Superior temporal gyrus (tissue), 1 donor: ENCODE data around the gene ZNF215.
"Not testable (repeated sequence)": the region's sequence is repeated elsewhere in the genome, so short reads cannot be mapped to it uniquely, and the experiment has no call there.

Source experiments
- DNase-seq: peaks from one replicate; pipeline ENCODE4 v3.0.0-alpha.2; 2016; ENCODE audit errors: extremely low spot score

ZNF215 gene

DNA sequence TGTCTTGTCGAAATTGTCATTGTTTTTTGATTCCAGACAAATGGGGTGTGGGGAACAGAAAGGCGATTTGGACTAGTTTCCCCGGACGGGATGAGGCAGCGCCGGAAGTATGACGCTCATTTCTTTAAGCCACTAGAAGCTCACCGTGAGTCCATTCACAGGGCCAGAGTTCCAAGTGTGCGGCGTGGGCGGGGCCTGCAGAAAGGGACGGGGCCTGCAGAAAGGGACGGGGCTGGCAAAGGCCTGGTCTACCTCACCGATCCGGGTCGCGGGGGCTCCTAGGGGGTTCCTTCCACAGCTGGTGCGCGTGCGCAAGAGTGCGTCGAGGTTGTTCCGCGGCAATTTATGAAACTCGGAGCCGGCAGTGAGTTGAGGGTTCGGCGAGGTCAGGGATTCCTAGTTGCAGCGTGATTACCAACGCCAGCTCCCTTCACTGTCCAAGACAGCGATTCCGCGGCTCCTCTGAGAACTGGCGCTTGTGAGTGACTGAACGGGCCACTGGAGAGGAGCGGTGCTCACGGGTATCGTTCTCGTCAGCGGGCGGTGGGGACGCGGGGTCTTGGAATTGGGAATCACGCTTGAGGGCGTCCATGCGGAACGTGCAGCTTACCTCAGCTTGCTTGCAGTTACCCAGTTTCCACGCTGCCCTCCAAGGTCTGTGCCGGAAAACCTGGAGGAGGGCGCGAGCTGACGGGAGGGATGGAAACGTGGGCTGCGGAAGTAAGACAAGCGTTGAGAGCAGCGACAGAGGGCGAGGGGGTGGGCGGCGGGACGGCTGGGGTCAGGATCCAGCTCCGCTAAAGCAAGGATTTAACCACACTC, at the start of gene ZNF215:
Gene ZNF215 (plus strand): TSS at position 219 of the 822 bp plus-strand sequence. CDS start 5,847 bp downstream, outside the sequence.
- no peak for DNase-seq

DNA sequence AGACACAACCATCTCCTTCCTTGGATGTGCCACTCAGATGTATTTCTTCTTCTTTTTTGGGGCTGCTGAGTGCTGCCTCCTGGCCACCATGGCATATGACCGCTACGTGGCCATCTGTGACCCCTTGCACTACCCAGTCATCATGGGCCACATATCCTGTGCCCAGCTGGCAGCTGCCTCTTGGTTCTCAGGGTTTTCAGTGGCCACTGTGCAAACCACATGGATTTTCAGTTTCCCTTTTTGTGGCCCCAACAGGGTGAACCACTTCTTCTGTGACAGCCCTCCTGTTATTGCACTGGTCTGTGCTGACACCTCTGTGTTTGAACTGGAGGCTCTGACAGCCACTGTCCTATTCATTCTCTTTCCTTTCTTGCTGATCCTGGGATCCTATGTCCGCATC, 49.3 kb upstream of the ZNF215 start:
- DNase-seq: no peak

DNA sequence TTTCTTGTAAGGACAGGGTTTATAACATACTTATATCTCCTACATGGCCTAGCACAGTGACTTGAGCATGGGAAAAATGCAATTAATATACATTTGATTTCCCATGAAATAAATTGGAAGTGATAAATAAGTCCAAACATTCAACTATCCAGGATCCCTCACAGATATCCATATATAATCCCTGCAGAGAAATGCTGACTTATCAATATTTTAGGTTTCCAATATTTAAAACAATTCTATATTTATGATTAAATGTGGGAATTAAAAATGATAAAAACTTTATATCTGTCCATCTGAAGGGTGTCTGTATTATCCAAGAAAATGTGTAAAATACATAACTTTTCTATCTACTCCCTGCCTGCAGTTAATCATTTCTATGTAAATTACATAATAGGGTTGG, 43.5 kb upstream of the ZNF215 start:
- DNase-seq: no peak

DNA sequence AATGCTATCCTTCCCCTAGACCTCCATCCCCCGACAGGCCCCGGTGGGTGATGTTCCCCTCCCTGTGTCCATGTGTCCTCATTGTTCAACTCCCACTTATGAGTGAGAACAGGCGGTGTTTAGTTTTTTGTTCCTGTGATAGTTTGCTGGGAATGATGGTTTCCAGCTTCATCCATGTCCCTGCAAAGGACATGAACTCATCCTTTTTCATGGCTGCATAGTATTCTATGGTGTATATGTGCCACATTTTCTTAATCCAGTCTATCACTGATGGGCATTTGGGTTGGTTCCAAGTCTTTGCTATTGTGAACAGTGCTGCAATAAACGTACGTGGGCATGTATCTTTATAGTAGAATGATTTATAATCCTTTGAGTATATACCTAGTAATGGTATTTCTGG, 38.5 kb upstream of the ZNF215 start:
- DNase-seq: not testable (repeated sequence)

DNA sequence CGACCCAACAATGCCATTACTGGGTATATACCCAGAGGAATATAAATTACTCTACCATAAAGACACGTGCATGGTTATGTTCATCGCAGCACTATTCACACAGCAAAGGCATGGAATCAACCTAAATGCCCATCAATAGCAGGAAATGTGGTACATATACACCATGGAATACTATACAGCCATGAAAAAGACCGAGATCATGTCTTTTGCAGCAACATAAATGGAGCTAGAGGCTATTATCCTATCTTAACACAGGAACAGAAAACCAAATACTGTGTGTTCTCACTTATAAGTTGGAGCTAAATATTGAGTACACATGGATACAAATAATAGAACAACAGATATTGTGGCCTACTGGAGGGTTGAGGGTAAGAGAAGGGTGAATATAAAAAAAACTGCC, 37.4 kb upstream of the ZNF215 start:
- no peak for DNase-seq

DNA sequence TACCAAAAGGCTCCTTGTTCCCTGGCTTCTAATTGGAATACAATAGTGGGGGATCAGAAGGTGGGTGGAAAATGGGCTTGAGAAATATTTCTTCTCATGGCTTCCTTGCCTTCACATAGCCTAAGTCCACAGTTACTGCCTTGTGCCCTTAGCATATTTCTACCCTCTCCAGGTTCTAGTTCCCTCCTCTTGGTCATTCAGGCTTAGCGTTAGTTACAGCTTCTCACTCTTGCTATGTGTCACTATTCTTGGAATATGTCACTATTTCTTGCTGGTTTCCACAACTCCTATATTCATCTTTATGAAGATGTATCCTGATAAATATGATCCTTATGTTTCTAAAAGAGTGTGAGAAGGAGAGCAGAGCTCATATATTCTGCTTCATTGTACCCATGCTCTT, 36.4 kb upstream of the ZNF215 start:
- no peak for DNase-seq

DNA sequence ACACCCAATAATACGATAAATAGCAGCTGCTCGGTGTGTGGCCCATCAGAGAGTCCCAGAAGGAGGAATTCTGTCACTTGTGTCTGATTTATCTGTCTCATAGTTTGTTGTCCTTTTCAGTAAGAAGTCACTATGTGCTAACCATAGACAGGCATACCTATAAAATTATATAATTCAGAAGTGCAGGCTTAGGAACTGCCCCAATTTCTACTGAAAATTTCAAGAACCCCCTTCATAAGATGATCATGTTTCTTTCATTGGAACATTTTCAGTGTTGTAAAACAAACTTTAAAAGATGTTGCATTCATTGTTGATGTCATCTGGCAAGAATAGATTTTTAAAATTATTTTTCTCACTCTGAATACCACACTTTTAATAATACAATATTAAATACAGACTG, 33.8 kb upstream of the ZNF215 start, which contains the start of gene OR2D2:
Gene OR2D2 (minus strand): TSS at position 101 of the 400 bp plus-strand sequence. CDS start 0 bp downstream, at position 101.
- no peak for DNase-seq

DNA sequence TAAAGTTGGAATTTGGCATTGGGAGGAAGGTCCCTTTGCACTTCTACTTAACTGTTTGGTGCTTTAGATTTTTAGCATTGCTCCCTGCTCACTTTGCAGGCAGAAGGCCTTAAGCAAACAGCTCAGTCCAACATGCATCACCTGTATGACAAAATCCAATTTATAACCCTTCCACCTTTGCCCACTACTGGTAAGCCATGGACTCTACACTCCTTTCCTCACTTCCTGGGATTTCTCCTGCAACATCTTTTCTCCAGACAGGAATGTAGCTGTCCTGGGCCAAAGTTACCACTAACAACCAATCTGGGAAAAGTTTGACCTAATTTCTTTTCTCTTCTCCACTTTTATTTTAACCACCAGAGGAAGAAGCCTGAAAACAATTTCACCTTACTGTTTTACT, 32.1 kb upstream of the ZNF215 start:
- DNase-seq: no peak

DNA sequence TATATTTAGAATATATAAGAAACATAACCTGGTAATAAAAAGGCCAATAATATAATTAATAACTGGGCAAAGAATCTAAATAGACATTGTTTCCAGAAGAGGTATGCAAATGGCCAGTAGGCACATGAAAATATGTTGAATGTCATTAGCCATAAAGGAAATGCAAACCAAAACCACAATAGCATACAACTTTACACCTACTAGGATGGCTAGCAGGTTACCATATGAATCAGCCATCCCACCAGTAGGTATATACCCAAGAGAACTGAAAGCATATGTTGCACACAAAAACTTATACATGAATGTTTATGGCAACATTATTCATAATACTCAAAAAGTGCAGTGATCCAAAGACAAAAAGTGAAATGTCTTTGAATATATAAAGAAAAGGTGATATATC, 31.2 kb upstream of the ZNF215 start:
- DNase-seq: no peak

DNA sequence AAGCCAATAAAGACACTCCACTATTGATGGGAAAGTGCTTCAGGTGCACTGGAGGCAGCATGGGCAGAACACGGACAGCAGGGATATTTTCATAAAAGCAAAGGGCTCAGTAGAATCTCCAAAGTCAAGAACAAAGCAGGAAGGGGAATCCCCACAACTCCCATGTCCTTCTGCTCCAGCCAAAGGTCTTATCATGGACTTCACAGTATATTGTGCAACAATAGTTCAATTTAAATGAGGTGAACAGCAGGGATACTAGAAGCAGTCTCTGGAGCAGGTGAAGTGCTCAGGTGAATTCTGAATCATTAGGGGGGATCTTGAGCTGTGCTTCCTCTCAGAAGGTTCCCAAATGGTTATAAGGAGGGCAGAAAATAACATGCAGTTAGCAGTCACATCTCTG, 27.3 kb upstream of the ZNF215 start:
- DNase-seq: no peak

DNA sequence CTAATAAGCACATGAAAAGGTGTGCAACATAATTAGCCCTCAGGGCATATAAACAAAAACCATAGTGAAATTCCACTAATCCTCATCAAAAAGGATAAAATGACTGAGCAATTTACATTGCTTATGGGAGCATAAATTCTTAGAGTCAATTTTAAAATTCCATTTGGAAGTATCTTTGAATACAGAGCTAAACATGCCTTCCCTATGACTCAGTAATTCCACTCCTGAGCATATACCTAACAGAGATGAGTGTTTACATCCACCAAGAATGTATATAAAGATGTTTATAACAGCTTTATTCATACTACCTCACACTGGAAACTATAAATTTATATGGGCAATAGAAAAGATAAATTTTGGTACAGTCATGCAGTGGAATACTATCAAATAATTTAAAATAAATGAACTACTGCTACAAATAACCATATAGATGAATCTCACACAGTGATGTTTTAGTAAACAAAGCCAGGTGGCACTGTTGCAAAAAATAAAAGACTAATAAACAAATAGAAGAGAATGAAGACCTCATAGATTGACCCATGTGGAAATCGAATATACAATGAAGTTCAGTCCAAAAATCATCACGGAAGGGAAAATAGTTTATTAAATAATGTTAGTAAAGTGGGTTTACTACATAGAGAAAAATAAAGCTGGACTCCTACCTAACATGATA, 25.8 kb upstream of the ZNF215 start:
- DNase-seq: no peak

DNA sequence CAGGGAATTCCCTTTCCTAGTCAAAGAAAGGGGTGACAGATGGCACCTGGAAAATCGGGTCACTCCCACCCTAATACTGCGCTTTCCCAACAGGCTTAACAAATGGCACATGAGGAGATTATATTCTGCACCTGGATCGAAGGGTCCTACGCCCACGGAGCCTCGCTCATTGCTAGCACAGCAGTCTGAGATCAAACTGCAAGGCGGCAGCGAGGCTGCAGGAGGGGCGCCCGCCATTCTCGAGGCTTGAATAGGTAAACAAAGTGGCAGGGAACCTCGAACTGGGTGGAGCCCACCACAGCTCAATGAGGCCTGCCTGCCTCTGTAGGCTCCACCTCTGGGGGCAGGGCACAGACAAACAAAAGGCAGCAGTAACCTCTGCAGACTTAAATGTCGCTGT, 21.4 kb upstream of the ZNF215 start:
- not testable (repeated sequence) for DNase-seq

DNA sequence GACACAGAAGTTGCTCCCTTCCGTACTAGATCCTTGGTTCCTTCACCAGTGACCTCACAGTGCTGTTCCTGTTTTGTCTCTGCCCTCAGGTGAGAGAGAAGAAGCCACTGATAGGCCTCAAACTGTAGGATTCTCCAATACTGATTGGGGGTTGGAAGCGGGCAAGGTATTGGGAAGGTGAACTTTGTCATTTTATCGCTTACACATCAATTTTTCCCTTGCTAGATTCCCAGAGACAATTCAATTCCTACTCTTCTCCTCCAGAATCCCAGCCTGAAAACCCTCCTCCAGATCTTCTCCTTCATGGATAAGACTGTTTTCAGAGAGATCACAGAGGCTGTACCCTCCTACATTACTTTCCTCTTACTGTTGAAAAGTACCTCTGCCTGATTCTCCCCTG, 14.8 kb upstream of the ZNF215 start:
- no peak for DNase-seq

DNA sequence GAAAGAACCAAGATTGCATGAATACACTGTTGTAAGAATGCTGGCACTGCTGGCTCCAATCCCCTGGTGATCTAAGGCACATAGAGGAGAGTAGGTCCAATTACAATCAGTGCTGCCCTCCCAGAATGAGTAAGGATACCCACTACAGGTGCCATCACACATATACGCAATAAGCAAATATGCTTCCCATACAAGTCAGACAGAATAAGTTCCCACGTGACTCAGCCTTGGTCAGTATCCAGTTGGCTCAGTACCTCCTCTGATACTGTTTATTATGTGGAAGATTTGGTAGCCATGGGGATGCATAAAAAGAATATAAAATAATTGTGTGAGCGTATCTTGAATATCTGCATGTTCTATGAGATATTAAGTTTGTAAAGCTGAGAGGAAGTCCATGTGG, 14.3 kb upstream of the ZNF215 start:
- no peak for DNase-seq

DNA sequence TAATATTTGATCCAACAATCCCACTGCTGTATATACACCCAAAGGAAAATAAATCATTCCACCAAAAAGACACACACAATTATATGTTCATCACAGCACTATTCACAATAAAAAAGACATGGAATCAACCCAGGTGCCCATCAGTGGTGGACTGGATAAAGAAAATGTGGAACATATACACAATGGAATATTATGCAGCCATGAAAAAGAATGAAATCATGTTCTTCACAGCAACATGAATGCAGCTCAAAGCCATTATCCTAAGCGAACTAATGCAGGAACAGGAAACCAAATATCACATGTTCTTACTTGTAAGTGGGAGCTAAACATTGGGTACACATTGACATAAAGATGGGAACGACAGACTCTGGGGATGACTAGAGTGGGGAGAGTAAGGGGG, 6.5 kb upstream of the ZNF215 start:
- no peak for DNase-seq

DNA sequence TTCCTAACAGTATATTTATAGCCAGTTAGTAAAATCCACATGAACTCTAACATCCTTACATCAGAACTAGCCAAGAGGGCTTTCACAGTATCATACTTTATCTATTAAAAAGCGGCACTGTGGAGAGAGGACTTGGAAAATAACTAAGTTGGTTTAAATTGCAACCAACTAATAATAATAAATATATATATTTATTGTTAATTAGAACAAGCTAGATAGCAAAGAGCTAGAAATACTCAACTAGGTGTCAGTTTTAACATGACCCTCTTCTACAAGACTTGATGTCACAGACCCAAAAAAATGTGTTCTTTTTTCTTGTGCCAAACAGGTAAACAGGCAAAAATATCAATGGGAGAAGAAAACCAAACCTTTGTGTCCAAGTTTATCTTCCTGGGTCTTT, 5.5 kb upstream of the ZNF215 start, which contains the start of gene OR2D3:
Gene OR2D3 (plus strand): TSS at position 301 of the 400 bp plus-strand sequence. CDS start 0 bp downstream, at position 301.
- DNase-seq: no peak

DNA sequence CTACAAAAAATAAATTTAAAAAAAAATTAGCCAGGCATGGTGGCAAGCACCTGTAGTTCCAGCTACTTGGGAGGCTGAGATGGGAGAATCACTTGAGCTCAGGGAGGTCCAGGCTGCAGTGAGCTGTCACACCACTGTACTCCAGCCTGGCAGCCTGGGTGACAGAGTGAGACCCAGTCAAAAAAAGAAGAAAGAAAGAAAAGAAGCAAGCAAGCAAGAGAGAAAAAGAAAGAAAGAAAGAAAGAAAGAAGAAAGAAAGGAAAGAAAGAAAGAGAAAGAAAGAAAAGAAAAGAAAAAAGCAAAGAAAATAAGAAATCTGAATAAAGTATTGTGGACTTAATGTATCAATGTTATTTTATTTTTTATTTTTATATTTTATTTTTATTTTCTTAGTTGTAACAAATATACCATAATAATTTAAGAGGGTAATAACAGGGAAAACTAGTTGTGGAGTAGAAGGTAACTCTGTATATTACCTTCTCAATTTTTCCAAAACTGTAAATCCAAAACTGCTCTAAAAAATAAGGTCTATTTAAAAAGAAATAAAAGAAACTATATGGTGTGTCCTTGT, 1.1 kb upstream of the ZNF215 start:
- no peak for DNase-seq

DNA sequence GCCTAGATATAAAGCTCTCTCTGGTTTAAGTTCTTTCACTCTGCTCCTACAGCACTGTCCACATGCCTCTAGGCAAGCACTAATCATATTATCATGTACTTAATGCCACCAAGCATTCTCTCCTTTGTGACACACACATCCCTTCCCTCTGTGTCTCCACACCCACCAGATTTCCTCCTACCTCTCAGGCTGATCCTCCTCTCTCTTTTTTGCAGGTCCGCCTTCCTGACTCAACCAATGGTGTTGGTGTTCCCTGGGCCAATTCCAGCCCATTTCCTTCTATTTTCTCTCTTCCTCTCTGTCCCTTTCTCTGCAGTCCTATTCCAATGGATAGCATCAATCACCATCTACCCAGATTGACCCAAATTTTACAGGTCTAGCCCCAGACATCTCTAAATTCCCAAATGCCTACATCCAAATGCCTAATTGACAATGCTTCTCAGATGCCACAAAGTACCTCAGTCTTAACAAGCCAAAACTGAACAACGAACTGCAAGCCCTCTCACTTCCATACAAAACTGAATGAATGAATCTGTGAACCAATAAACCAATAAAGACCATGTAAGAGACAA, 504 bp upstream of the ZNF215 start:
- DNase-seq: no peak

DNA sequence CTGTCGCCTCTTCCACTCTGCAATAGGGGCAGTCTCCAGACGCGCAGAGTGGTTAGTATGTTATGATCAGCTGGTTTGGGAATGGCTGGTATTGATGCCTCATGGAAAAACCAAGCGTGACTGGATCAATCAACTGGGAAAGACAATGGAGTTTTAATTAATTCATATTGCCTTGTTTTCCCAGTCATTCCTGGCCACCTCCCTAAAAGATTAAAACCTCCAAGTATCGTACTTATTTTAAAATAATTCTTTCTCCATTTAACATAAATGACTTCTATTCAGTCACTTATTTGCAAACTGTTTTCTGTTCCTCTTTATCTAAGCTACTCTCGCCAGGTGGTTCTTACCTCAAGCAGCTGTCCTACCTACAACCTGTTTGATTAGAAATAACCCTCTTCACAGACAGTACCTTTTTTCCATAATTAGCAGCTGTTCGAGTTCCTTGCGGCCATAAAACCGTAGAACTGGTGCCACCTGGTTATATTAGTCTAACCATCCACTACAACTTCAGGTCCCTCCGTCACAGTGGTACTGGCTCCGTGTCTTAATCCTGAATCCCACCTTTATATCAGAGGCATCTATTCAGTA, 898 bp downstream of the ZNF215 start:
- no peak for DNase-seq

DNA sequence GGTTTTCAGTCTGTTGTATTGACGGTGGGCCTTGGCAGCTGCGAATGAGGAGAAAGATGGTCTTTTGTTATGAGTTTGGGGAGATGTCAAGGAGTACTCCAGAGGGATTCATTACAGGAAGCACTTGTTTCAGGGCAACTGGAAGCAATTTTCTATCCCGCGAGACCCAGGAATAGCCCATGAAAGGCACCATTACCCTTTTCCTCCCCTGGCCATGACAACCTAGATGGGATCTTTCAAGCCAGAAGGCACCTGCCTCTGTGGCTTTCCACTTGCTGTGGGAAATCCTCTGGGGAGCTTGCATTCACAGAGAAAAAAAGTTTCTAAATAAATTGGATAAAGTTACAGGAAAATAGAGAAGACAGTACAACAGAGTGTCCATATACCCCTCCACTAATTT, 2.7 kb downstream of the ZNF215 start:
- no peak for DNase-seq

DNA sequence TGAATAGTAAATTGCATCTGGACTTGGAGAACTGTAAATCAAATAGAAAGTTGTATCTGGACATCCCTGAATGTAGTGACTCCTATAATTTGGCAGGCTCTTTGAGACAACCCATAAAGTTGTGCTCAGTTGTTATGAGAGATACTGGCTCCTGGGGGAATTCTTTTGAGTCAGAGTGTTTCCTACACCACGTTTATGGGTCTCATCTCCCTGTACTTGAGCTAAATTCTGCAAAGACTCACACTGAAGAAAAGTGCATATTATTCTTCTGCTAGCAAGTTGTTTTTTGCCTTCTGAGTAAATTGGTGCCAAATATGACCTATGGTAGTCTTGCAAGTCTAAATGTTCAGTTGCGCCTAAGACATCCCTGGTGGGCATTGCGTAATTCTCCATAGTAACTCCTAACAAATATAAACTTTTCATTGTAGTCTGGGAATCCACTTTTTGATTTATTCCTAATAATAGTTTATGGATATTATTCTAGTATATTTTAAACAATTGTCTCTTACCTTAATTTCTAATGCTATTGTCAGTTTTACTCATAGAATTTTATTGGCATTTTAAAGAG, 5.0 kb downstream of the ZNF215 start:
- DNase-seq: no peak

DNA sequence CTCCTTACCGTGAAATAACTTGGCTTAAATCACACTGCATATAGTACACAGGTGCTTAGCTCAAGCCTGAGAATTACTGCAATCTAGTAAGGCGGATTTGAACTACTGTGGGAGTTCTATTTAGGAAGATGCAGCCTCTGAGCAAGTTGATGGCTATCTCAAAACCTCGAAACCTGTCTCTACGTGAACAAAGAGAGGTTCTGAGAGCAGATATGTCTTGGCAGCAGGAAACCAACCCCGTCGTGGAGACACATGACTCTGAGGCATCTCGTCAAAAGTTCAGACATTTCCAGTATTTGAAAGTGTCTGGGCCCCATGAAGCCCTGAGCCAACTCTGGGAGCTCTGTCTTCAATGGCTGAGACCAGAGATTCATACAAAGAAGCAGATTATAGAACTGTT, 5.9 kb downstream of the ZNF215 start:
- no peak for DNase-seq
